MM.1S (cell line): ENCODE results near the gene TMEM178B.

Experiments
- DNase-seq: peaks from one replicate; pipeline ENCODE4 v3.0.0-alpha.2; 2015
- H2AFZ ChIP-seq: fragments of 300-600 bp; sonication (generic); 2 replicates; pipeline ENCODE4 v1.6.0; 2016; ENCODE audit warnings: antibody characterized with exemption, low read length
- H3F3A ChIP-seq: fragments of 300-600 bp; sonication (generic); 2 replicates; pipeline ENCODE4 v1.6.1; 2016; ENCODE audit warnings: mild to moderate bottlenecking, antibody characterized with exemption, low read length, moderate library complexity, mixed read lengths; ENCODE audit not compliant: insufficient read depth
- H3K27ac ChIP-seq: fragments of 300-600 bp; sonication (generic); 2 replicates; pipeline ENCODE4 v1.5.1; 2016; ENCODE audit warnings: mild to moderate bottlenecking, low read length
- H3K27me3 ChIP-seq: fragments of 300-600 bp; sonication (generic); replicated peaks from 2 replicates; pipeline ENCODE4 v1.6.0; 2016; ENCODE audit warnings: low read length; ENCODE audit not compliant: insufficient read depth
- H3K36me3 ChIP-seq: fragments of 300-600 bp; sonication (generic); replicated peaks from 2 replicates; pipeline ENCODE4 v1.6.1; 2016; ENCODE audit warnings: mild to moderate bottlenecking, low read length, mixed read lengths; ENCODE audit not compliant: insufficient read depth
- H3K4me1 ChIP-seq: fragments of 300-600 bp; sonication (generic); 2 replicates; pipeline ENCODE4 v1.6.1; 2016; ENCODE audit warnings: low read length, mixed read lengths
- H3K4me2 ChIP-seq: fragments of 300-600 bp; sonication (generic); 2 replicates; pipeline ENCODE4 v1.6.0; 2016; ENCODE audit warnings: low read depth, low read length
- H3K4me3 ChIP-seq: fragments of 300-600 bp; sonication (generic); 2 replicates; pipeline ENCODE4 v1.5.1; 2016; ENCODE audit warnings: low read length, mixed read lengths
- H3K79me2 ChIP-seq: fragments of 300-600 bp; sonication (generic); 2 replicates; pipeline ENCODE4 v1.6.1; 2016; ENCODE audit warnings: mixed run types, low read length, mixed read lengths
- H3K9ac ChIP-seq: fragments of 300-600 bp; sonication (generic); 2 replicates; pipeline ENCODE4 v1.6.1; 2016; ENCODE audit warnings: low read length, mixed read lengths
- H3K9me2 ChIP-seq: fragments of 300-600 bp; sonication (generic); replicated peaks from 2 replicates; pipeline ENCODE4 v1.6.1; 2016; ENCODE audit warnings: mild to moderate bottlenecking, low read length, mixed read lengths; ENCODE audit not compliant: insufficient read depth
- H3K9me3 ChIP-seq: fragments of 300-600 bp; sonication (generic); replicated peaks from 2 replicates; pipeline ENCODE4 v1.6.1; 2016; ENCODE audit warnings: mild to moderate bottlenecking, low read length, mixed read lengths; ENCODE audit not compliant: insufficient read depth
- H4K20me1 ChIP-seq: fragments of 300-600 bp; sonication (generic); 2 replicates; pipeline ENCODE4 v1.6.1; 2016; ENCODE audit warnings: mild to moderate bottlenecking, low read length, moderate library complexity, mixed read lengths; ENCODE audit not compliant: insufficient read depth
- EZH2 ChIP-seq: fragments of 300-600 bp; sonication (generic); optimal IDR thresholded peaks from 2 replicates; pipeline ENCODE3; 2017; ENCODE audit warnings: low read depth, mild to moderate bottlenecking, antibody characterized with exemption, low read length, mixed read lengths
- EZH2phosphoT487 ChIP-seq: fragments of 300-600 bp; sonication (generic); IDR thresholded peaks from 2 replicates; pipeline ENCODE4 v1.6.1; 2018; ENCODE audit warnings: antibody characterized with exemption, low read length
- TF ChIP-seq, protein P1 (sequence below): fragments of 300-600 bp; sonication (generic); IDR thresholded peaks from 2 replicates; pipeline ENCODE4 v1.5.1; 2016; ENCODE audit warnings: antibody characterized with exemption, low read length, mixed read lengths

The TMEM178B gene

DNA sequence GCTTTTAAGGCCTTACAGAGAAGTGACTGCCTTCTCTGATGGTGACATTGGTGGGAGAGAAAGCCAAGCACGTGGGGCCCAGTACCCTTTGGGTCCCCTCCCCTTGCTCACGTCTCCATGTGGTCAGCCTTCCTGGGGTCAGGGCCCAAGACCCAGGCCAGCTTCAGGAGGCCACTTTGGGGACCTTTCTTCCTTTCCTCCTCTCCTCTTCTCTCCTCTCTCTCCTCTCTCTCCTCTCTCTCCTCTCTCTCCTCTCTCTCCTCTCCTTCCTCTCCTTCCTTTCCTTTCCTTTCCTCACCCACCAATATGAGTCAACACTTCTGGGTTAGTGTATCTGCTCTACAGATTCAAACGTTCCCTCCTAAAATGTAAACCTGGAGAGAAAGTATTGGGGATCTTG is 380.5 kb downstream of the TMEM178B start:
- Histone ChIP-seq H3K4me2 (no peak overlapping the region), H3F3A (no peaks in the 10 kb centered on the region), H3K9ac (no peak overlapping the region), H3K27me3 (no peaks in the 10 kb centered on the region), H2AFZ (no peak overlapping the region), H3K9me2 (no peaks in the 10 kb centered on the region), H3K79me2 (no peaks in the 10 kb centered on the region), H3K9me3 (no peaks in the 10 kb centered on the region), H4K20me1 (no peaks in the 10 kb centered on the region), H3K4me1 (no peaks in the 10 kb centered on the region), H3K27ac (no peak overlapping the region), H3K36me3 (no peaks in the 10 kb centered on the region), H3K4me3 (no peak overlapping the region)
- TF ChIP-seq EZH2 (no peak), EZH2phosphoT487 (no peak)
- TF ChIP-seq, protein P1, sequence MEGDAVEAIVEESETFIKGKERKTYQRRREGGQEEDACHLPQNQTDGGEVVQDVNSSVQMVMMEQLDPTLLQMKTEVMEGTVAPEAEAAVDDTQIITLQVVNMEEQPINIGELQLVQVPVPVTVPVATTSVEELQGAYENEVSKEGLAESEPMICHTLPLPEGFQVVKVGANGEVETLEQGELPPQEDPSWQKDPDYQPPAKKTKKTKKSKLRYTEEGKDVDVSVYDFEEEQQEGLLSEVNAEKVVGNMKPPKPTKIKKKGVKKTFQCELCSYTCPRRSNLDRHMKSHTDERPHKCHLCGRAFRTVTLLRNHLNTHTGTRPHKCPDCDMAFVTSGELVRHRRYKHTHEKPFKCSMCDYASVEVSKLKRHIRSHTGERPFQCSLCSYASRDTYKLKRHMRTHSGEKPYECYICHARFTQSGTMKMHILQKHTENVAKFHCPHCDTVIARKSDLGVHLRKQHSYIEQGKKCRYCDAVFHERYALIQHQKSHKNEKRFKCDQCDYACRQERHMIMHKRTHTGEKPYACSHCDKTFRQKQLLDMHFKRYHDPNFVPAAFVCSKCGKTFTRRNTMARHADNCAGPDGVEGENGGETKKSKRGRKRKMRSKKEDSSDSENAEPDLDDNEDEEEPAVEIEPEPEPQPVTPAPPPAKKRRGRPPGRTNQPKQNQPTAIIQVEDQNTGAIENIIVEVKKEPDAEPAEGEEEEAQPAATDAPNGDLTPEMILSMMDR: no peak
- DNase-seq: no peak

DNA sequence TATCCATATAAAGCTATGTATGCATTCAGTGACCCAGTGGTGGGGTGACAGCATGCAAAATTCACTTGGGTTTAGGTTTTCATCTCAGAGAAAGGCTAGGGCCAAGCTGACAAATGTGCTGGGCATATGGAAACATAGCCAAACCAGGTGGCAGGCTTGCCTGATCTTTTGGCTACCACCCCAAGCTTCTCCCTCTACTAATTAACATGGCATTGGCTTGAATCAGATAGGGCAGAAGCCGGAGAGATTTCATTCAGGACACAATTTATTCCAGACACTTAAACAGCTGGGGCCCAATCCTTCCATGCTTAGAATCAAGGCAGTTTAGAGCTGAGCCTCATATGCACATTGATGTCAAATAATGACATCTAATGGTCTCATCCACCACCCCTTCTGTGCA is 381.9 kb downstream of the TMEM178B start:
- H3K27ac ChIP-seq: no peak overlapping the region
- H3K4me1 ChIP-seq: no peaks in the 10 kb centered on the region
- TF ChIP-seq EZH2: no peak
- no peak overlapping the region for H3K9ac ChIP-seq
- H3K4me3 ChIP-seq: no peak overlapping the region
- H3F3A ChIP-seq: no peaks in the 10 kb centered on the region
- H3K9me2 ChIP-seq: no peaks in the 10 kb centered on the region
- H3K79me2 ChIP-seq: no peaks in the 10 kb centered on the region
- H2AFZ ChIP-seq: no peak overlapping the region
- no peak overlapping the region for H3K4me2 ChIP-seq
- H3K36me3 ChIP-seq: no peaks in the 10 kb centered on the region
- DNase-seq: no peak
- no peaks in the 10 kb centered on the region for H4K20me1 ChIP-seq
- no peaks in the 10 kb centered on the region for H3K27me3 ChIP-seq
- H3K9me3 ChIP-seq: no peaks in the 10 kb centered on the region

DNA sequence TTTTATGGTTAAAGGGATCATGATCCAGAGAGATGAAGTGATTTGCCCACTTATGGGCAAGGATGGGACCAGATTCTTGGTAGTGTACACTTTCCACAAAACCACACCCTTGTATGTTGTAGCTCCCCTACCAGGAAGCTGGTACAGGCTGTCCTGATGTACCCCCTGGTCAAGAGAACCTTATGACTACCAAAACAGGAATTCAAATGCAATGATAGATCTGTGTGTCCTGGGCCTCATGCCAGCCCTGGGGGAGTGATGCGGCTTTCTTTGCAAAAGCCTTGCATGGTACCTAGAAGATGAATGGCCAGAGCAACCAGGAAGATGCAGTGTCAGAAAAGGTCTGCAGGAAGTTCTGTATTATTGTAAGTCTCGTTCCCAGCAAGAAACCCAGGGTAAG is 382.4 kb downstream of the TMEM178B start:
- no peak overlapping the region for H3K27ac ChIP-seq
- no peaks in the 10 kb centered on the region for H3K36me3 ChIP-seq
- H3K9me3 ChIP-seq: no peaks in the 10 kb centered on the region
- H3K79me2 ChIP-seq: no peaks in the 10 kb centered on the region
- TF ChIP-seq EZH2phosphoT487 (no peak), EZH2 (no peak)
- TF ChIP-seq, protein P1: no peak
- H4K20me1 ChIP-seq: no peaks in the 10 kb centered on the region
- H3F3A ChIP-seq: no peaks in the 10 kb centered on the region
- H3K9ac ChIP-seq: no peak overlapping the region
- no peak for DNase-seq
- no peaks in the 10 kb centered on the region for H3K4me1 ChIP-seq
- H3K4me2 ChIP-seq: no peak overlapping the region
- H3K27me3 ChIP-seq: no peaks in the 10 kb centered on the region
- H2AFZ ChIP-seq: no peak overlapping the region
- no peak overlapping the region for H3K4me3 ChIP-seq
- H3K9me2 ChIP-seq: no peaks in the 10 kb centered on the region

DNA sequence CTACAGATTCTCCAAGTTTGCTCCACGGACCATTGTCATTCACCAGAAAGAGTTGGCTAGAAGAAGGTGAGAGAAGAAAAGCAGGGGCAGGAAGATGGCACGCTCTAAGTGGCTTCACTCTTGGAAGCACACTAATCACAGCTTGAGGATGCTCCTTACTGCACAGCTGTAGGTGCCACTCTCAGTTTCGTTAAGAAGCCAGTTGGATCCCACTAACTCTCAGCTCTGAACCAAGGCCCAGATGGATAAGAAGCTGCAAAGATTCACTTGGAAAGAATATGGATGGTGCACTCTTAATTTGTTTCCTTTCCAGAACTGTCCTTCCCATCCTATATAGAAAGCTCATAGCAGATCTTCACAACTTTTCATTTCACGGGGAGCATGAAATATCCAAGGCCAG is 382.8 kb downstream of the TMEM178B start:
- no peaks in the 10 kb centered on the region for H3K9me2 ChIP-seq
- no peaks in the 10 kb centered on the region for H3K36me3 ChIP-seq
- no peak overlapping the region for H3K4me3 ChIP-seq
- H3K4me1 ChIP-seq: no peaks in the 10 kb centered on the region
- no peaks in the 10 kb centered on the region for H3K9me3 ChIP-seq
- H3K27ac ChIP-seq: no peak overlapping the region
- DNase-seq: no peak
- TF ChIP-seq EZH2: no peak
- TF ChIP-seq, protein P1: no peak
- TF ChIP-seq EZH2phosphoT487: no peak
- H3K79me2 ChIP-seq: no peaks in the 10 kb centered on the region
- no peaks in the 10 kb centered on the region for H4K20me1 ChIP-seq
- H3F3A ChIP-seq: no peaks in the 10 kb centered on the region
- no peak overlapping the region for H3K9ac ChIP-seq
- H3K4me2 ChIP-seq: no peak overlapping the region
- H3K27me3 ChIP-seq: no peaks in the 10 kb centered on the region
- no peak overlapping the region for H2AFZ ChIP-seq
